A549 (cell line): ENCODE measurements around the gene CD300LF.

Source experiments
- ATOH8 ChIP-seq: fragments of 250-450 bp; sonication (Bioruptor Pico); IDR thresholded peaks from 2 replicates; pipeline ENCODE4 v1.5.0; 2020; ENCODE audit warnings: low read depth, mild to moderate bottlenecking, moderate library complexity
- CBX2 ChIP-seq: fragments of 200-600 bp; sonication (generic); IDR thresholded peaks from 2 replicates; pipeline ENCODE4 v1.6.1; 2016; ENCODE audit warnings: low read depth, mild to moderate bottlenecking, borderline replicate concordance
- CEBPB ChIP-seq, 2 experiments: fragments of >200 bp in 1 of 2; sonication (Bioruptor Twin) in 1 of 2; formaldehyde crosslinking in 1 of 2; IDR thresholded peaks; 2 replicates each; pipeline ENCODE4 v1.6.1; 2012 to 2016
- CTCF ChIP-seq: fragments of >200 bp; sonication (Bioruptor Twin); formaldehyde crosslinking; IDR thresholded peaks from 3 replicates; pipeline ENCODE4 v1.5.1; 2016
- EHMT2 ChIP-seq: fragments of 200-600 bp; sonication (generic); IDR thresholded peaks from 2 replicates; pipeline ENCODE4 v1.6.1; 2016; ENCODE audit warnings: antibody characterized with exemption, low read depth, mild to moderate bottlenecking, moderate library complexity
- EP300 ChIP-seq, 2 experiments: fragments of >200 bp; sonication (Bioruptor Twin); formaldehyde crosslinking; IDR thresholded peaks; 2 replicates in 1 of 2; 3 replicates in 1 of 2; pipeline ENCODE4 v1.6.1; 2016 to 2017
- JUN ChIP-seq, 2 experiments: fragments of >200 bp; sonication (Bioruptor Twin); formaldehyde crosslinking; IDR thresholded peaks; 2 replicates in 1 of 2; 3 replicates in 1 of 2; pipeline ENCODE4 v1.6.1; 2016 to 2017
- NR3C1 ChIP-seq: fragments of >200 bp; sonication (Bioruptor Twin); formaldehyde crosslinking; IDR thresholded peaks from 3 replicates; pipeline ENCODE4 v1.6.1; 2017
- POLR2A ChIP-seq: IDR thresholded peaks from 2 replicates; pipeline ENCODE4 v1.6.1; 2012; ENCODE audit warnings: mild to moderate bottlenecking, low read length
- REST ChIP-seq: fragments of 200-600 bp; sonication (generic); IDR thresholded peaks from 2 replicates; pipeline ENCODE4 v1.6.1; 2016; ENCODE audit warnings: antibody characterized with exemption, mild to moderate bottlenecking, moderate library complexity
- RNF2 ChIP-seq: fragments of 200-600 bp; sonication (generic); IDR thresholded peaks from 2 replicates; pipeline ENCODE4 v1.6.1; 2016; ENCODE audit warnings: low read depth, mild to moderate bottlenecking, antibody characterized with exemption, moderate library complexity, borderline replicate concordance
- TF ChIP-seq, protein P1 (sequence below): fragments of 450-650 bp; IDR thresholded peaks from 2 replicates; pipeline ENCODE4 v1.6.1; 2014; ENCODE audit warnings: antibody characterized with exemption

DNA sequence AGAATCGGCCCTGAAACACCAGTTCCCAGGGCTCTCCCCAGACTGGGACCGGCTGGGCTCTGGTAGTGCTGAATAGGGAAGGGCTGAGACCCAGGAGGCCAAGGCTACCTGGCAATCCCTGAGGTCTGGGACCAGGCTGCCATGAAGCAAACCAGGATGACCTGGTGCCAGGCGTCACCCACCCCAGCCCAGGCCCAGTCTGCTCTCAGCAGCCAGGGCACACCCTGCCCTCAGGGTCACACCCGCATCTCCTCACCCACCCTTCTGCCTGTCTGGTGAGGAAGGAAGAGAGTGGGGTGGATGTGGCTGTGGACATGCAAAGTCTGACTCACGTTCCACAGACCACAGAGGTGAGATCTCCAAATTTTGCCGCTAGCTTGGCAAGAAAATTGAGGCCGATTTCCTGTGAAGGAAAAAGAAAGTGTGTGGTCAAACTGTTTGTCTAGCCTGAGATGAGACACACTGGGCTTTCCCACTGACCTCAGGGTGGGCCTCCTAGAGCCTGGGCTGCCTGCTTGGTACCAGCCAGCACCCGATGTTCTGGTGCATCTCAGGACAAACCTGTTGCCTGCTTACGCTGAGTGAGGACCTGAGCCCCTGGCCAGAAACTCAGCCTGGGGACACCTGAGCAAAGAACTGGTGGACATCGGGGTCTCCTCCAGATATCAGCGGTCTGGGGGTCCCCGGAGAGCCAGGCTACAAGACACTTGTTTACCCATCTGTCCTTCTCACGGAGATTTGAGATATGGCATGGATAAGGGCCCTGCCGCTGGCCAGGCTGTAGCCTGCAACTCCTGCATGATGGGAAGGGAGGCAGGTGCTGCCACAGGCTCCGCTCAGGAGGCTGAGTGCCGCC is 18.0 kb upstream of the CD300LF start:
- TF ChIP-seq CTCF, result no peak
- TF ChIP-seq JUN (IDR thresholded peaks at IDR 0.05), result no peak
- TF ChIP-seq CEBPB (IDR thresholded peaks at IDR 0.05), result no peak
- TF ChIP-seq REST, result no peak
- TF ChIP-seq RNF2, result no peak
- TF ChIP-seq POLR2A, result no peak
- TF ChIP-seq NR3C1, result no peak
- TF ChIP-seq EHMT2, result no peak
- no peak for TF ChIP-seq EP300 (IDR thresholded peaks at IDR 0.05)
- no peak for TF ChIP-seq CBX2
- no peak for TF ChIP-seq ATOH8 (CRISPR knock-in tag)
- TF ChIP-seq, protein P1, sequence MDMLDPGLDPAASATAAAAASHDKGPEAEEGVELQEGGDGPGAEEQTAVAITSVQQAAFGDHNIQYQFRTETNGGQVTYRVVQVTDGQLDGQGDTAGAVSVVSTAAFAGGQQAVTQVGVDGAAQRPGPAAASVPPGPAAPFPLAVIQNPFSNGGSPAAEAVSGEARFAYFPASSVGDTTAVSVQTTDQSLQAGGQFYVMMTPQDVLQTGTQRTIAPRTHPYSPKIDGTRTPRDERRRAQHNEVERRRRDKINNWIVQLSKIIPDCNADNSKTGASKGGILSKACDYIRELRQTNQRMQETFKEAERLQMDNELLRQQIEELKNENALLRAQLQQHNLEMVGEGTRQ, result no peak
